Measurements from ENCODE around the gene SMIM33.
"Not testable (repeated sequence)": the region's sequence is repeated elsewhere in the genome, so short reads cannot be mapped to it uniquely, and the experiment has no call there.

Gene SMIM33

DNA sequence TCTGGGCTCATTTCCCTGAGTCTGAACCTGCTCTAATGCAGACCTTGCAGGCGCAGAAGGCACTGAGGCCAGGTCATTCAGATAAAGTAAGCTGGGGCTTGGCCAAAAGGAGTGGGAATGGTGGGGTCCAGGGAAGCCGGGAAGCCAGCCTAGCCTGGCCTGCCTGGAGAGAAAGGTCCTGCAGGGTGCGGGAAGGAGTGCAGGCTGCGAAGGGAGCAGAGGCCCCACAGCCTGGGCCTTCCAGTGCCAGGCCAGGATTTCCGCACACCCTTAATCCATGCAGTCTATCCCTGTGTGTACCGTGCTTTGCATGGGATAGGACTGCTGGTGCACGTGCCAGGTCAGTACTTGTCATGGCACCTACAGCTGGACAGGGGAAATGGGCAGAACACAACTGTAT, 15.4 kb downstream of the SMIM33 start:
- DNase-seq, result no peak

- DNase-seq, result no peak
These were observed 17.5 kb downstream of the SMIM33 start for GRCh38 chr5:139488260-139488659.

DNA sequence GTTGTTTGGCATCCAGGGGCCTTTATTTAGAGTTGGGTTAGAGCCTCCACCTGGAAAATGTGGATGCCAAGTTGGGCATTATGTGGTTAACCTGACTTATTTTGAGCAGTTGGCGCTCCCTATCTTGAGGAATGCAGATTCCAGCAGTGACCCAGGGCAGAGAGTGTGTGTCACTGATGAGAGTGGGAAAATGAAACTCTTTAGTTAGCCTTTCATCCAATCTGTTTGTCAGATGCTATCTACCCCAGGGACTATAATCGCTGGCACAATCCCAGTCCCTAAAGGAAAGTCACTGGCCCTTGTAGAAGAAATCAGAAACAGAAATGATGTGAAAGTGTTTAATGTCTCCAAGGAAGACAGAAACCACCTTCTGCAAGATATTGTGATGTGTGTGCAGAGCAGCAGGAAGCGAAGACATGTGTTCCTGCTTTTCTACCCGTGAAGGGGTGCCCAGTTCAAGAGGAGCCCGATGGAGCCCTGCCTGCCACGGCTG, 21.9 kb downstream of the SMIM33 start:
- DNase-seq, result no peak

GRCh38 chr5:139494256-139494655, 23.5 kb downstream of the SMIM33 start:
- no peak for DNase-seq

DNA sequence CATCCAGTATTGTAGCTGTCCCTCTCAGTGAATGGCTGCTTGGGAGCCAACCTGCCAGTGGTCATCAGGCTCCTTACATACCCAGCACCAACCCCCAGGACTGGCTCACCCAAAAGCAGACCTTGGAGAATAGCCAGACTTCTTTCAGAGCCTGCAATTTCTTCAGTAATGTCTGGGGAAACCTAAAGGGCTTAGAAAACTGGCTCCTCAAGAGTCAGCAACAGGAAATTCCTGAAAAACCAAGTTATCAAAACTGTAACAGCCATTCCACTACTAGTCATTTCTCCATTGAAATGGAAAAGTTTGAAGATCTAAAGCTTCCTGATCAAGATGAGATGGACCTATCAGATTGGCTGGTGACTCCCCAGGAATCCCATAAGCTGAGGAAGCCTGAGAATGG, 24.0 kb downstream of the SMIM33 start:
- DNase-seq, result no peak

DNA sequence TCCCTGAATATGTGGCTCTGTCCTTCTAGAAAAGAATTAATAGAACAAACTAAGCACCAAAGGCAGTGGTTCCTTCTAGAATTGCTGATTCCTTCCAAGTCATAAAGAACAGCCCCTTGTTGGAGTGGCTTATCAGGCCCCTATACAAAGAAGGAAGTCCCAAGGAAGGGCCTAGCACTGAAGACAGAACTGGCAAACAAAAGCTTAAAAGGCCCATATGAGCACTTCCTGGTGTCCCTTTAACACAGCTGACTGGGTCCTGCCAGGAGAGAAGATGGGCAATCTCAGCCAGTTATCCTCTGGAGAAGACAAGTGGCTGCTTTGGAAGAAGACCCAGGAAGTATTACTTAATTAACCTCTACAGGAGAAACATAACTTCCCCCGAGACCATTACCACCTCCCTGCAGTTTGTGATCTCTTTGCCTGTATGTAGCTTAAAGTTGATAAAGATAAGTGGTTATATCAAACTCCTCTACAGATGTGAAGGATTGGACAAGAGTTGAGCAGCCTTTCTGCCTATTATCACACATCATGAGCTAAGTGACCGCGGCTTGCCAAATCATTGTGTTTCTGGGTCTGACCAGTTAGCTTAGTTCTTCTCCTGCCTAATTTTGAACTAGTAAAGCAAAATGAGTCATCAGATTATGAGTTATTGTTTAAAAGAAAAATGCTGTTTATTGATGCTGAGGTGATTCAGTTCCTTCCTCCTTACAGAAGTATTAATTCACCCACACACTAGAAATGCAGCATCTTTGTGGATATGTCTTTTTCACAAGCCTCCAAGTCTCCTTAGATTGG, 25.0 kb downstream of the SMIM33 start:
- DNase-seq, result no peak

DNA sequence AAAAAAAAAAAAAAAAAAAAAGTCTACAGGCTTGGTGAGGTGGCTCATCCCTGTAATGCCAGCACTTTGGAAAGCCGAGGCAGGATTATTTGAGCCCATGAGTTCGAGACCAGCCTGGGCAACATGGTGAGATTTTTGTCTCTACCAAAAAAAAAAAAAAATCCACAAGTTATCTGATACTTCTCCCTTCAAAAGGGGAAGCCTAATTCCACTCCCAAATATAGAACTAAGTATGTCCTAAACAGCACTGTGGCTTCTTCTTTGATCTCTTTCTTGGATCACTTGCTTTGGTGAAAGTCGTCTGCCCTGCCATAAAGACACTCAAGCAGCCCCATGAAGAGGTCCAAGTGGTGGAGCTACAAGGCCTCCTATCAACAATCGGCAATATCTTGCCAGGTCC, 30.6 kb downstream of the SMIM33 start:
- no peak for DNase-seq

- not testable (repeated sequence) for DNase-seq
These were observed 32.4 kb downstream of the SMIM33 start for GRCh38 chr5:139503036-139503817.

- DNase-seq, result not testable (repeated sequence)
These were observed 33.1 kb downstream of the SMIM33 start for GRCh38 chr5:139503879-139504278.

DNA sequence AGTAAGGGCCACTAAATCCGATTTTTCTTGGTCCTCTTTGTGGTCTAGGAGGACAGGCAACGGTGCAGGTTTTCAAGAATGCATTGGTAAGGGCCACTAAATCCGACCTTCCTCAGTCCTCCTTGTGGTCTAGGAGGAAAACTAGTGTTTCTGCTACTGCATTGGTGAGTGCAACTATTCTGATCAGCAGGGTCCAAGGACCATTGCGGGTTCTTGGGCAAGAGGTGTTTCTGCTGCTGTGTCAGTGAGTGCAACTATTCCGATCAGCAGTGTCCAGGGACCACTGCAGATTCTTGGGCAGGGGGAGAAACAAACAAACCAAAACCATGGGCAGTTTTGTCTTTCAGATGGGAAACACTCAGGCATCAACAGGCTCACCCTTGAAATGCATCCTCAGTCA, 33.9 kb downstream of the SMIM33 start:
- DNase-seq, result not testable (repeated sequence)

GRCh38 chr5:139512786-139513390, 42.1 kb downstream of the SMIM33 start:
- no peak for DNase-seq

DNA sequence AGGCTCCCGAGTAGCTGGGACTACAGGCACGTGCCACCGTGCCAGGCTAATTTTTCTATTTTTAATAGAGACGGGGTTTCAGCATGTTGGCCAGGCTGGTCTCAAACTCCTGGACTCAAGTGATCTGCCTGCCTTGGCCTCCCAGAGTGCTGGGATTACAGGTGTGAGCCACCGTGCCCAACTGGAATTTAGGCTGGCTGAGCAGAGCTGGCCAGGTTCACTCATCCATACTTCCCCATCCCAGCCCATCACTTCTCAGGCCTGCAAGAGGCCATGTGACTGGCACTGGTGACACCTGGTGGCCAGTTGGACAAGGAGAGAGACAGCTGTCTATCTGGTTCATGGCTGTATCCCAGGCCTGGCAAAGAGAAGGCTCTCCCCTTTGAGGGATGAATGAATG, 42.6 kb downstream of the SMIM33 start:
- DNase-seq, result not testable (repeated sequence)

GRCh38 chr5:139513852-139514485, 43.2 kb downstream of the SMIM33 start:
- DNase-seq, result no peak

DNA sequence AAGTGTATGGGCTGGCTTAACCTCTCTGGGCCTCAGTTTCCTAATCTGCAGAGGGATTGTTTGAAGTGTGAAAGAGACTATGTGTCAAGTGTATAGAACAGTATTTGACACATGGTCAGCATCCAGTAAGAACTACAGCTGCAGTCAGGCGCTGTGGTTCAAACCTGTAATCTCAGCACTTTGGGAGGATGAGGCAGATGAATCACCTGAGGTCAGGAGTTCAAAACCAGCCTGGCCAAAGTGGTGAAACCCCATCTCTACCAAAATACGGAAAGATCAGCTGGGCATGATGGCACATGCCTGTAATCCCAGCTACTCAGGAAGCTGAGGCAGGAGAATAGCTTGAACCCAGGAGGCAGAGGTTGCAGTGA, 43.7 kb downstream of the SMIM33 start:
- DNase-seq, result no peak

GRCh38 chr5:139517683-139518564, 47.1 kb downstream of the SMIM33 start:
- DNase-seq, result peak; percentile 76
